GM23248 (cell line): Measurements from ENCODE around the gene TIMM50. TPM values are rescaled to one million over a fixed set of nuclear protein-coding genes. Genes with fewer than 3 reads are reported as not detected.

ENCODE experiments used
- DNase-seq: peaks from one replicate; pipeline ENCODE4 v3.0.0-alpha.2; 2015
- H2AFZ ChIP-seq: fragments of 200-600 bp; sonication (generic); 2 replicates; pipeline ENCODE4 v1.6.1; 2016; ENCODE audit warnings: antibody characterized with exemption
- H3F3A ChIP-seq: fragments of 200-600 bp; sonication (generic); 2 replicates; pipeline ENCODE4 v1.6.1; 2016; ENCODE audit warnings: mild to moderate bottlenecking, antibody characterized with exemption, mixed run types; ENCODE audit not compliant: insufficient read depth
- H3K27ac ChIP-seq: fragments of 200-600 bp; sonication (generic); 2 replicates; pipeline ENCODE4 v1.5.1; 2016; ENCODE audit warnings: mild to moderate bottlenecking
- H3K27me3 ChIP-seq: fragments of 200-600 bp; sonication (generic); replicated peaks from 2 replicates; pipeline ENCODE4 v1.6.1; 2016; ENCODE audit warnings: mild to moderate bottlenecking; ENCODE audit not compliant: insufficient read depth
- H3K36me3 ChIP-seq: fragments of 200-600 bp; sonication (generic); 2 replicates; pipeline ENCODE4 v1.6.1; 2016; ENCODE audit warnings: low read depth, mild to moderate bottlenecking
- H3K4me1 ChIP-seq: fragments of 200-600 bp; sonication (generic); 2 replicates; pipeline ENCODE4 v1.6.1; 2016; ENCODE audit warnings: mild to moderate bottlenecking; ENCODE audit not compliant: insufficient read depth
- H3K4me2 ChIP-seq: fragments of 200-600 bp; sonication (generic); one replicate; pipeline ENCODE4 v1.6.1; 2016; ENCODE audit warnings: mild to moderate bottlenecking; ENCODE audit not compliant: unreplicated experiment
- H3K4me3 ChIP-seq: fragments of 200-600 bp; sonication (generic); 2 replicates; pipeline ENCODE4 v1.5.1; 2016; ENCODE audit warnings: mild to moderate bottlenecking
- H3K79me2 ChIP-seq: fragments of 200-600 bp; sonication (generic); 2 replicates; pipeline ENCODE4 v1.6.1; 2016; ENCODE audit warnings: mild to moderate bottlenecking; ENCODE audit not compliant: insufficient read depth
- H3K9ac ChIP-seq: fragments of 200-600 bp; sonication (generic); 2 replicates; pipeline ENCODE4 v1.6.1; 2016; ENCODE audit warnings: mild to moderate bottlenecking
- H3K9me2 ChIP-seq: fragments of 200-600 bp; sonication (generic); 2 replicates; pipeline ENCODE4 v1.6.1; 2016; ENCODE audit warnings: mixed run types, mild to moderate bottlenecking, moderate library complexity; ENCODE audit not compliant: insufficient read depth
- H3K9me3 ChIP-seq: fragments of 200-600 bp; sonication (generic); one replicate; pipeline ENCODE4 v1.6.1; 2017; ENCODE audit warnings: low read depth
- H4K20me1 ChIP-seq: fragments of 200-600 bp; sonication (generic); 2 replicates; pipeline ENCODE4 v1.6.0; 2016; ENCODE audit not compliant: insufficient read depth
- EZH2 ChIP-seq: fragments of 200-600 bp; sonication (generic); IDR thresholded peaks from 2 replicates; pipeline ENCODE4 v1.6.1; 2018; ENCODE audit warnings: antibody characterized with exemption, mild to moderate bottlenecking; ENCODE audit not compliant: insufficient read depth, poor library complexity, severe bottlenecking
- EZH2phosphoT487 ChIP-seq: fragments of 200-600 bp; sonication (generic); IDR thresholded peaks from 2 replicates; pipeline ENCODE4 v1.6.1; 2018; ENCODE audit warnings: antibody characterized with exemption, moderate library complexity, mild to moderate bottlenecking, low read depth; ENCODE audit not compliant: insufficient read depth
- WGBS, 2 experiments: methylation state at CpG; one replicate each; pipeline ENCODE4 v1.1.6; 2015 to 2017; ENCODE audit warnings: low lambda C conversion rate in 2 of 2, low coverage in 1 of 2; ENCODE audit errors: missing lambda C conversion rate in 2 of 2; 5-methylcytosine and 5-hydroxymethylcytosine counted together
- in situ Hi-C: fragments of 300-500 bp; cut with MboI; formaldehyde crosslinking; loops from 2 replicates; pipeline ENCODE4 v1.15.0; 2020
- polyA plus RNA-seq: library from polyadenylated mRNA; unstranded; fragments of >200 nt; fragmentation: Nextera tagmentation; extraction: Ambion mirVana; gene quantifications from 2 replicates; pipeline ENCODE4 v1.2.1, GENCODE V29; 2016
- total RNA-seq: library from RNA; depleted of rRNA; stranded (reverse); fragments of >200 nt; shearing (Covaris generic); gene quantifications from 2 replicates; pipeline ENCODE4 v1.2.3, GENCODE V29; 2014

Gene TIMM50
- total and polyA plus RNA-seq, 2 experiments from 2014 or later = 66.7 to 82.0 TPM

GRCh38 chr19:39518975-39519374, 38.3 kb downstream of the TIMM50 start:
- Histone ChIP-seq H2AFZ (no peak overlapping the region), H3K27ac (no peak overlapping the region)

GRCh38 chr19:39520541-39521484, 40.2 kb downstream of the TIMM50 start:
- Histone ChIP-seq H3K9ac (no peak overlapping the region), H3K4me1 (no peaks in the 10 kb centered on the region), H4K20me1 (no peaks in the 10 kb centered on the region), H3K27me3 (peaks cover 9% of the 10 kb centered on the region), H3K36me3 (no peaks in the 10 kb centered on the region), H3K4me3 (no peak overlapping the region), H3F3A (no peaks in the 10 kb centered on the region), H3K9me3 (no peaks in the 10 kb centered on the region), H3K4me2 (no peak overlapping the region), H3K79me2 (no peaks in the 10 kb centered on the region), H3K9me2 (no peaks in the 10 kb centered on the region), H2AFZ (no peak overlapping the region), H3K27ac (no peak overlapping the region)
- TF ChIP-seq EZH2 = no peak
- TF ChIP-seq EZH2phosphoT487 = no peak
- WGBS, 2 experiments = 70 to 71% methylated on average over 8 of the region's 8 CpGs
- in situ Hi-C loops = no loop called here
- no peak for DNase-seq

More at GRCh38 chr19:39518975-39519374, 38.3 kb downstream of the TIMM50 start:
- Histone ChIP-seq H3F3A (no peaks in the 10 kb centered on the region), H3K4me1 (no peaks in the 10 kb centered on the region), H3K4me3 (no peak overlapping the region), H3K9me3 (no peaks in the 10 kb centered on the region), H3K9ac (no peak overlapping the region), H3K27me3 (peaks cover 27% of the 10 kb centered on the region), H3K36me3 (no peaks in the 10 kb centered on the region), H3K9me2 (no peaks in the 10 kb centered on the region), H3K79me2 (no peaks in the 10 kb centered on the region), H4K20me1 (no peaks in the 10 kb centered on the region), H3K4me2 (no peak overlapping the region)
- 57 to 65% methylated on average over 8 to 9 of the region's 9 CpGs for WGBS, 2 experiments
- TF ChIP-seq EZH2phosphoT487 (no peak), EZH2 (no peak)
- in situ Hi-C loops = no loop called here
- DNase-seq = no peak

- Histone ChIP-seq H3F3A (no peaks in the 10 kb centered on the region; the same call in 1 of the 2 replicates), H4K20me1 (no peaks in the 10 kb centered on the region), H3K27ac (no peak overlapping the region), H3K4me2 (no peak overlapping the region), H3K36me3 (no peaks in the 10 kb centered on the region), H3K9ac (no peak overlapping the region), H3K79me2 (peaks cover 12% of the 10 kb centered on the region), H3K4me3 (no peak overlapping the region), H3K27me3 (no peaks in the 10 kb centered on the region), H3K4me1 (no peaks in the 10 kb centered on the region), H2AFZ (no peak overlapping the region), H3K9me3 (no peaks in the 10 kb centered on the region), H3K9me2 (no peaks in the 10 kb centered on the region)
- TF ChIP-seq EZH2 = no peak
- TF ChIP-seq EZH2phosphoT487 = no peak
- 87 to 93% methylated on average over 8 of the region's 8 CpGs for WGBS, 2 experiments
- in situ Hi-C loops = no loop called here
- DNase-seq = no peak
Measured at GRCh38 chr19:39524495-39524894, 43.9 kb downstream of the TIMM50 start.

- Histone ChIP-seq H3K27me3 (no peaks in the 10 kb centered on the region), H3K4me3 (no peak overlapping the region), H3F3A (no peaks in the 10 kb centered on the region; the same call in 1 of the 2 replicates), H3K4me2 (no peak overlapping the region), H4K20me1 (no peaks in the 10 kb centered on the region), H3K9me2 (no peaks in the 10 kb centered on the region), H3K36me3 (no peaks in the 10 kb centered on the region), H2AFZ (no peak overlapping the region), H3K4me1 (no peaks in the 10 kb centered on the region), H3K9me3 (no peaks in the 10 kb centered on the region), H3K9ac (no peak overlapping the region), H3K79me2 (peaks cover 19% of the 10 kb centered on the region), H3K27ac (no peak overlapping the region)
- WGBS, 2 experiments = 97% methylated on average over 3 of the region's 3 CpGs
- TF ChIP-seq EZH2 = no peak
- TF ChIP-seq EZH2phosphoT487 = no peak
- no peak for DNase-seq
- in situ Hi-C loops = no loop called here
Measured at GRCh38 chr19:39525205-39525604, 44.6 kb downstream of the TIMM50 start.
